DLD1 (cell line): ENCODE results near the gene NEMF.
"Not testable (repeated sequence)": the region's sequence is repeated elsewhere in the genome, so short reads cannot be mapped to it uniquely, and the experiment has no call there.

ENCODE experiments used
- in situ Hi-C: cut with HindIII; loops from 2 replicates; pipeline ENCODE4 v1.10.0; 2017; ENCODE audit warnings: low sequenced_read_pairs

Gene NEMF

GRCh38 chr14:49761839-49762551 is 90.6 kb downstream of the NEMF start:
- in situ Hi-C loops = no loop called here

- in situ Hi-C loops = no loop called here
Measured at GRCh38 chr14:49755378-49755777, 97.2 kb downstream of the NEMF start.

GRCh38 chr14:49754570-49755097 is 98.0 kb downstream of the NEMF start:
- in situ Hi-C loops = no loop called here

GRCh38 chr14:49746476-49746875 is 106.1 kb downstream of the NEMF start:
- in situ Hi-C loops = not testable (repeated sequence)

DNA sequence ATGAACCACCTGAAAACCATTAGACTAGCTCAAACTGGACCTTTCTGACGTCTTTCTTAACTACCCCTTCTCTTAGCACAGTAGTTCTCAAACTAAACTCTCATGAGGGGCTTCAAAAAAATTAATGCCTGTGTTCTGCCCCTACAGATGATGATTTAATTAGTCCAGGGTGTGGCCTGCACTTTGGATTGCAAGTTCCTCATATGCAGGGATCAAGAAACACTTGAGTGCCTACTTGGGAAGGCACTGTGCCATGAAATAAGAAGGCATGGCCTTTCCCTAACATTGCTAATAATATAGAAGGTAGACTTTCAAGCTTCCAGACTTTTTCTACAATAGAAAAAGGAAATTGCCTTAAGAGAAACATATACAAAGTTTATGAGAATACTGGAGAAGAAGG is 107.4 kb downstream of the NEMF start:
- in situ Hi-C loops = no loop called here

- in situ Hi-C loops = not testable (repeated sequence)
Measured at GRCh38 chr14:49735669-49736068, 116.9 kb downstream of the NEMF start.

GRCh38 chr14:49733836-49734235 is 118.8 kb downstream of the NEMF start:
- in situ Hi-C loops = no loop called here

DNA sequence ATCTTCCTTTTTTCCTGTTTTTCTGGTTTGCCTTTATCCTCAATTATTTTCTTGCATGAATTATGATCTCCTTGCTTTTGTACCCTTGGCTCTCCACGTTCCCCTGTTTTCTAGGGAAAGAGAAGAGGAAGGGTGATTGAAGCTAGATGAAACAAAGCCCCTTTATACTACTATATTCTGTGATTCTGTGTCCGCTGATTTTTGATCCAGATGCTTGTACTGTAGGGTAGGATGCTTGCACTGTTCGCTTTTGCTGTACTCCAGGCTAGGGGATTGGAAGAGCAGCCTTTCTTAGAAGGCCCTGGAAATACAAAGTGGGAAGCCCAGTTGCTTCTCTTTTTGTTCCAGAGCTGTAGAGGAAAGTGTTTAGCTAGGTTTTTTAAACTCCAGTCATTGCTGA is 119.7 kb downstream of the NEMF start:
- in situ Hi-C loops = no loop called here
